ACHN (cell line): Measurements from ENCODE around the gene FMN2.
A peak's percentile ranks its signal among the peaks of the same experiment; 100 is the strongest.
"Not testable (repeated sequence)": the region's sequence is repeated elsewhere in the genome, so short reads cannot be mapped to it uniquely, and the experiment has no call there.

ENCODE experiments used
- DNase-seq: peaks from one replicate; pipeline ENCODE4 v3.0.0-alpha.2; 2015
- in situ Hi-C: cut with HindIII; loops from 2 replicates; pipeline ENCODE4 v1.10.0; 2017; ENCODE audit warnings: low sequenced_read_pairs, low pct_ligation_motif_present, low pct_unique_long_range_greater_than_20kb

Gene FMN2

GRCh38 chr1:240171907-240172306 is 80.2 kb downstream of the FMN2 start:
- in situ Hi-C loops, result loop anchor here (25.0 kb wide), 1 partner anchor 135 kb away; no protein-coding TSS in a partner anchor
- DNase-seq, result no peak

- in situ Hi-C loops, result loop anchor here (25.0 kb wide), 1 partner anchor 137 kb away; no protein-coding TSS in a partner anchor
- DNase-seq, result no peak
Measured at GRCh38 chr1:240173836-240174235, 82.2 kb downstream of the FMN2 start.

- in situ Hi-C loops, result loop anchor here (25.0 kb wide), 1 partner anchor 137 kb away; no protein-coding TSS in a partner anchor
- DNase-seq, result no peak
Measured at GRCh38 chr1:240174734-240175133, 83.1 kb downstream of the FMN2 start.

GRCh38 chr1:240178366-240178765 is 86.7 kb downstream of the FMN2 start:
- in situ Hi-C loops, result no loop called here
- DNase-seq, result no peak

- DNase-seq, in situ Hi-C loops: not testable (repeated sequence)
Measured at GRCh38 chr1:240184682-240185081, 93.0 kb downstream of the FMN2 start.

- DNase-seq, result no peak
- in situ Hi-C loops, result no loop called here
Measured at GRCh38 chr1:240188139-240188538, 96.5 kb downstream of the FMN2 start.

GRCh38 chr1:240189386-240189989 is 97.8 kb downstream of the FMN2 start:
- DNase-seq, result peak; percentile 72
- in situ Hi-C loops, result no loop called here

GRCh38 chr1:240190881-240191401 is 99.3 kb downstream of the FMN2 start:
- peak; percentile 99 for DNase-seq
- in situ Hi-C loops, result no loop called here

GRCh38 chr1:240192851-240193250 is 101.2 kb downstream of the FMN2 start:
- in situ Hi-C loops, result no loop called here
- no peak for DNase-seq

GRCh38 chr1:240193679-240194078 is 102.0 kb downstream of the FMN2 start:
- DNase-seq, result no peak
- in situ Hi-C loops, result no loop called here

GRCh38 chr1:240194120-240194519 is 102.4 kb downstream of the FMN2 start:
- DNase-seq, result no peak
- in situ Hi-C loops, result no loop called here

- in situ Hi-C loops, result no loop called here
Measured at GRCh38 chr1:240198376-240198775, 106.7 kb downstream of the FMN2 start.

GRCh38 chr1:240199758-240200645 is 108.3 kb downstream of the FMN2 start:
- in situ Hi-C loops, result no loop called here
- no peak for DNase-seq

More at GRCh38 chr1:240198376-240198775, 106.7 kb downstream of the FMN2 start:
- DNase-seq, result no peak

- no peak for DNase-seq
- in situ Hi-C loops, result no loop called here
Measured at GRCh38 chr1:240201931-240202330, 110.2 kb downstream of the FMN2 start.

GRCh38 chr1:240207073-240207709 is 115.5 kb downstream of the FMN2 start:
- no peak for DNase-seq
- in situ Hi-C loops, result no loop called here

- in situ Hi-C loops, result no loop called here
- no peak for DNase-seq
Measured at GRCh38 chr1:240210026-240210425, 118.3 kb downstream of the FMN2 start.

GRCh38 chr1:240212556-240212955 is 120.9 kb downstream of the FMN2 start:
- no peak for DNase-seq
- in situ Hi-C loops, result no loop called here

- in situ Hi-C loops, result no loop called here
- DNase-seq, result no peak
Measured at GRCh38 chr1:240217403-240217802, 125.7 kb downstream of the FMN2 start.

GRCh38 chr1:240219104-240219503 is 127.4 kb downstream of the FMN2 start:
- in situ Hi-C loops, result no loop called here
- no peak for DNase-seq
